ENCODE results near the gene CCDC91.

GRCh38 chr12:28192125-28192524, 1.9 kb downstream of the CCDC91 start:
- TF ChIP-seq CTCF (IDR thresholded peaks at IDR 0.05) (no peak), POLR2A (IDR thresholded peaks at IDR 0.05) (no peak), POLR2AphosphoS5 (IDR thresholded peaks at IDR 0.05) (no peak)

All from suprapubic skin (tissue), 4 donors.